Trophoblast cell (in vitro differentiated cells and primary cell): ENCODE results near the gene RHEX.

Experiments
- DNase-seq, 2 donors: peaks; one replicate each; pipeline ENCODE4 v3.0.0-alpha.2; 2016
- H2AFZ ChIP-seq: 2 replicates; pipeline ENCODE4 v1.6.1; 2013; ENCODE audit warnings: low read length, moderate library complexity, mild to moderate bottlenecking; ENCODE audit not compliant: insufficient read depth, poor library complexity
- H2AK5ac ChIP-seq: 2 replicates; pipeline ENCODE4 v1.6.1; 2013; ENCODE audit warnings: mild to moderate bottlenecking, low read length
- H2BK120ac ChIP-seq: 2 replicates; pipeline ENCODE4 v1.6.1; 2013; ENCODE audit warnings: low read length, mild to moderate bottlenecking, moderate library complexity; ENCODE audit not compliant: insufficient read depth, poor library complexity
- H2BK12ac ChIP-seq: 2 replicates; pipeline ENCODE4 v1.6.1; 2013; ENCODE audit warnings: mild to moderate bottlenecking, low read length, moderate library complexity
- H2BK5ac ChIP-seq: 2 replicates; pipeline ENCODE4 v1.6.1; 2013; ENCODE audit warnings: low read length, low read depth, moderate library complexity, mild to moderate bottlenecking; ENCODE audit not compliant: poor library complexity
- H3K14ac ChIP-seq: 2 replicates; pipeline ENCODE4 v1.6.1; 2013; ENCODE audit warnings: mild to moderate bottlenecking, low read length
- H3K18ac ChIP-seq: 2 replicates; pipeline ENCODE4 v1.6.1; 2013; ENCODE audit warnings: mild to moderate bottlenecking, low read length
- H3K23ac ChIP-seq: 2 replicates; pipeline ENCODE4 v1.6.1; 2013; ENCODE audit warnings: low read length
- H3K27ac ChIP-seq: 2 replicates; pipeline ENCODE4 v1.5.1; 2013; ENCODE audit warnings: low read depth, mild to moderate bottlenecking, inconsistent platforms, low read length, moderate library complexity
- H3K27me3 ChIP-seq: 2 replicates; pipeline ENCODE4 v1.6.1; 2013; ENCODE audit warnings: inconsistent platforms, mild to moderate bottlenecking, low read length, moderate library complexity; ENCODE audit not compliant: insufficient read depth
- H3K36me3 ChIP-seq, 2 experiments: 1 replicate in 1 of 2; 2 replicates in 1 of 2; pipeline ENCODE4 v1.6.1; 2013; ENCODE audit warnings: low read length in 2 of 2, mild to moderate bottlenecking in 2 of 2, moderate library complexity in 1 of 2; ENCODE audit not compliant: insufficient read depth in 2 of 2, control insufficient read depth in 1 of 2
- H3K4ac ChIP-seq: 2 replicates; pipeline ENCODE4 v1.6.1; 2013; ENCODE audit warnings: low read depth, mild to moderate bottlenecking, low read length, moderate library complexity
- H3K4me1 ChIP-seq, 2 experiments: 1 replicate in 1 of 2; 2 replicates in 1 of 2; pipeline ENCODE4 v1.6.1; 2013; ENCODE audit warnings: low read length in 2 of 2, mild to moderate bottlenecking in 2 of 2, moderate library complexity in 1 of 2; ENCODE audit not compliant: insufficient read depth in 2 of 2, control insufficient read depth in 1 of 2
- H3K4me2 ChIP-seq: 2 replicates; pipeline ENCODE4 v1.6.1; 2013; ENCODE audit warnings: inconsistent platforms, mild to moderate bottlenecking, low read length, moderate library complexity
- H3K4me3 ChIP-seq: 2 replicates; pipeline ENCODE4 v1.5.1; 2013; ENCODE audit warnings: mild to moderate bottlenecking, low read depth, low read length, inconsistent platforms
- H3K79me1 ChIP-seq: one replicate; pipeline ENCODE4 v1.6.1; 2013; ENCODE audit warnings: low read length
- H3K79me2 ChIP-seq: 2 replicates; pipeline ENCODE4 v1.6.1; 2013; ENCODE audit warnings: low read length, mild to moderate bottlenecking; ENCODE audit not compliant: control insufficient read depth, insufficient read depth, poor library complexity
- H3K9ac ChIP-seq: 2 replicates; pipeline ENCODE4 v1.6.1; 2013; ENCODE audit warnings: mild to moderate bottlenecking, low read length
- H3K9me3 ChIP-seq: 2 replicates; pipeline ENCODE4 v1.6.1; 2013; ENCODE audit warnings: low read depth, mild to moderate bottlenecking, control low read depth, inconsistent platforms, low read length; ENCODE audit not compliant: insufficient read depth
- H4K12ac ChIP-seq: 2 replicates; pipeline ENCODE4 v1.6.1; 2013; ENCODE audit warnings: low read depth, mild to moderate bottlenecking, low read length, moderate library complexity
- H4K8ac ChIP-seq: 2 replicates; pipeline ENCODE4 v1.6.1; 2013; ENCODE audit warnings: low read depth, mild to moderate bottlenecking, low read length, moderate library complexity
- H4K91ac ChIP-seq: one replicate; pipeline ENCODE4 v1.6.1; 2013; ENCODE audit warnings: low read depth, mild to moderate bottlenecking, low read length, moderate library complexity
- WGBS: extraction: QIAGEN DNeasy Blood & Tissue Kit; methylation state at CpG from one replicate; pipeline ENCODE4 v1.1.7; 2013; ENCODE audit warnings: missing lambda C conversion rate; ENCODE audit not compliant: insufficient read length, insufficient coverage; ENCODE audit errors: extremely low coverage; 5-methylcytosine and 5-hydroxymethylcytosine counted together

Gene RHEX

GRCh38 chr1:206121269-206121668 lies 68.3 kb downstream of the RHEX start:
- Histone ChIP-seq H3K23ac (no peak overlapping the region), H3K27ac (no peak overlapping the region), H4K91ac (no peak overlapping the region), H2BK120ac (no peak overlapping the region), H3K36me3 (no peaks in the 10 kb centered on the region), H3K14ac (no peak overlapping the region), H3K4me2 (no peak overlapping the region), H3K79me1 (no peaks in the 10 kb centered on the region), H3K9me3 (peaks cover 3% of the 10 kb centered on the region), H2BK12ac (no peak overlapping the region), H2AFZ (no peak overlapping the region), H2AK5ac (no peak overlapping the region), H4K8ac (no peak overlapping the region), H4K12ac (no peak overlapping the region), H3K4me1 (peaks cover 5 to 9% of the 10 kb centered on the region in 2 experiments), H2BK5ac (no peak overlapping the region), H3K18ac (no peak overlapping the region), H3K4ac (no peak overlapping the region), H3K4me3 (no peak overlapping the region), H3K9ac (no peak overlapping the region), H3K79me2 (no peaks in the 10 kb centered on the region), H3K27me3 (peaks cover 15% of the 10 kb centered on the region)
- no peak for DNase-seq
- no CpG with 5 or more reads among the region's 1 CpG for WGBS

DNA sequence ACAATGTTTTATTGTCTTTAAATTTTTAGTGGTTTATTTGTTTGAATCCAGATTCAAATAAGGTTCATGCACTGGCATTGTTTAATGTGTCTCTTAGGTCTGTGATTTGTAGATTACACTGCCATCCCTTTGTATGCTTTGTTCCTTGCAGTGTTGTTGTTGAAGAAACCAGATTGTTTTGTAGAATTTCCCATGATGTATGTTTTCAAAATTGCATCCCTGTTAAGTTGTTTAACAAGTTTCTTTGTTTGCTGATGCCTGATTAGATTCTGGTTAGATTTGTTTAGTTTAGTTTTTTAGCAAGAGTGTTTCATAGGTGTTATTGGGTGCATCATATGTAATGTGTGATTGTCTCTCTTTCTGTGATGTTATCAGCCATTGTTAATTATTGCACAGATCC lies 69.7 kb downstream of the RHEX start:
- H3K18ac ChIP-seq = no peak overlapping the region
- no peaks in the 10 kb centered on the region for H3K79me2 ChIP-seq
- no peak overlapping the region for H4K91ac ChIP-seq
- no peak for DNase-seq
- no peak overlapping the region for H3K4ac ChIP-seq
- no peak overlapping the region for H3K14ac ChIP-seq
- H3K27ac ChIP-seq = no peak overlapping the region
- no peak overlapping the region for H4K8ac ChIP-seq
- no peak overlapping the region for H3K4me3 ChIP-seq
- no peak overlapping the region for H2BK120ac ChIP-seq
- H3K9me3 ChIP-seq = no peaks in the 10 kb centered on the region
- H2BK5ac ChIP-seq = no peak overlapping the region
- peaks cover 6% of the 10 kb centered on the region for H3K27me3 ChIP-seq
- no peak overlapping the region for H3K23ac ChIP-seq
- no peaks in the 10 kb centered on the region for H3K79me1 ChIP-seq
- H2AFZ ChIP-seq = no peak overlapping the region
- H3K9ac ChIP-seq = no peak overlapping the region
- no peaks in the 10 kb centered on the region for H3K36me3 ChIP-seq
- no peak overlapping the region for H2BK12ac ChIP-seq
- no peak overlapping the region for H2AK5ac ChIP-seq
- H4K12ac ChIP-seq = no peak overlapping the region
- no peak overlapping the region for H3K4me2 ChIP-seq
- H3K4me1 ChIP-seq = peaks cover 1% of the 10 kb centered on the region in 2 experiments

DNA sequence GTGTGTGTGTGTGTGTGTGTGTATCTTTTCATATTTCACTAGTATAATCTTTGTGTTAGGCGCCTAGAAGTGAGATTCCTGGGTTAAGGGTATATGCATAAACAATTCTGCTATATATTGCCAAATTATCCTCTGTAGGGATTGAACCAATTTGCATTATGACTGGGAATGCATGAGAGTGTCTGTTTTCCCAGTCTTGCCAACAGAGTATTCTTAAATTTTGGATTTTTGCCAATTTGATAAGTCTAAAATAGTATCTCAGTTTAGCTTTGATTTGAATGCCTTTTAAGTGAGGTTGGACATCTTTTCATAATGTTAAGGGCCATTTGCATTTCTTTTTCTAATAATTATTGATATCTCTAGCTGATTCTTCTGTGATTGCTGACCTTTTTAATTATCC lies 72.4 kb downstream of the RHEX start:
- Histone ChIP-seq H3K4ac (no peak overlapping the region), H2AK5ac (no peak overlapping the region), H3K23ac (no peak overlapping the region), H3K27ac (no peak overlapping the region), H3K9ac (no peak overlapping the region), H3K79me2 (no peaks in the 10 kb centered on the region), H2BK5ac (no peak overlapping the region), H3K14ac (no peak overlapping the region), H4K12ac (no peak overlapping the region), H3K4me3 (no peak overlapping the region), H4K91ac (no peak overlapping the region), H2BK12ac (no peak overlapping the region), H2BK120ac (no peak overlapping the region), H3K18ac (no peak overlapping the region), H3K4me1 (no peaks in the 10 kb centered on the region), H2AFZ (no peak overlapping the region), H3K36me3 (no peaks in the 10 kb centered on the region), H3K79me1 (no peaks in the 10 kb centered on the region), H3K9me3 (no peaks in the 10 kb centered on the region), H3K4me2 (no peak overlapping the region), H3K27me3 (no peaks in the 10 kb centered on the region), H4K8ac (no peak overlapping the region)
- no CpG with 5 or more reads among the region's 1 CpG for WGBS
- no peak for DNase-seq

DNA sequence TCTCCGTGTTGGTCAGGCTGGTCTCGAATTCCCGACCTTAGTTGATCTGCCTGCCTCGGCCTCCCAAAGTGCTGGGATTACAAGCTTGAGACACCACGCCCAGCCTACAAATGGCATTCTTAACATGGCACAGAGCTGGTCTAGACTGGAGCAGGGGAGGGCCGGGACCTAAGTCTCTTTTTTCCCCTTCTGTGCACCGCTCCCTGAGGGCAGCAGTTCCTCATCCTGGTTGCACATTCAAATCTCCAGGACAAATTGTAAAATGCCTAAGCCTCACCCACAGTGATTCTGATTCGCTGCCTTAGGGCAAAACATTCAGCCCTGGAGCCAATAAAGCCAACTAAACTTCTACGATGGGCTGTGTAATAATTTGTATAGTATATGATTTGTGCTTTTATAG lies 74.4 kb downstream of the RHEX start:
- H3K27me3 ChIP-seq = no peaks in the 10 kb centered on the region
- no peak overlapping the region for H3K27ac ChIP-seq
- no peak overlapping the region for H2BK12ac ChIP-seq
- no peaks in the 10 kb centered on the region for H3K4me1 ChIP-seq
- no peak overlapping the region for H4K12ac ChIP-seq
- no CpG with 5 or more reads among the region's 9 CpGs for WGBS
- H2AK5ac ChIP-seq = no peak overlapping the region
- no peaks in the 10 kb centered on the region for H3K79me1 ChIP-seq
- DNase-seq = peak; percentile 63 to 85
- H3K79me2 ChIP-seq = no peaks in the 10 kb centered on the region
- H4K8ac ChIP-seq = no peak overlapping the region
- H3K36me3 ChIP-seq = no peaks in the 10 kb centered on the region
- H3K4me2 ChIP-seq = no peak overlapping the region
- H2BK120ac ChIP-seq = no peak overlapping the region
- H3K4me3 ChIP-seq = no peak overlapping the region
- H3K14ac ChIP-seq = no peak overlapping the region
- no peak overlapping the region for H4K91ac ChIP-seq
- H3K9me3 ChIP-seq = no peaks in the 10 kb centered on the region
- no peak overlapping the region for H3K9ac ChIP-seq
- no peak overlapping the region for H2BK5ac ChIP-seq
- H3K23ac ChIP-seq = no peak overlapping the region
- no peak overlapping the region for H3K4ac ChIP-seq
- H3K18ac ChIP-seq = no peak overlapping the region
- no peak overlapping the region for H2AFZ ChIP-seq
